ENCODE results near the gene PLPPR1. TPM values are rescaled to one million over a fixed set of nuclear protein-coding genes. Genes with fewer than 3 reads are reported as not detected.

The PLPPR1 gene
- not detected in 5 replicates for total RNA-seq (2022; extraction: Qiagen RNA extraction)

GRCh38 chr9:101028346-101029314 lies at the start of gene PLPPR1:
TSS of gene PLPPR1 (plus strand) at chr9:101028727.

All from A549 treated with AZD2906 at 1 μM for 4 hours (cell line).